Measurements from ENCODE around the gene GATA2.
A peak's percentile ranks its signal among the peaks of the same experiment; 100 is the strongest.

The GATA2 gene

DNA sequence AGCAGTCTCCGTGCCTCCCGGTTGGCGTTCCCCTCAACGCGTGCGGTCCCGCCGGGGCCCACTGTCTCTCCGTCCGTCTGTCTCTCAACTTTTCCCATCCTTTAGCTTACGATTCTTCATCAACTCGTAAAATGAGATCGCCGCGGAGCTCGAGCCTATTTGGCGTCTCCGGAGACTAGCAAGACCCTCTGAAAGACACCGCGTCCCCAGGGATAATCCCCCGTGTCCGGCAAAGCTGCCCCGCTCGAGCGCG, 3.4 kb downstream of the GATA2 start:
- Histone ChIP-seq H3K9me3 (ENCODE audit: control insufficient read depth, low read length) (no peaks in the 10 kb centered on the region), H3K27ac (ENCODE audit: insufficient read depth, low read length, poor library complexity, severe bottlenecking) (no peak overlapping the region), H3K4me3 (ENCODE audit: insufficient read depth, low read depth, low read length, poor library complexity, severe bottlenecking) (peak overlapping the region; percentile 64), H3K27me3 (replicated peaks; ENCODE audit: control insufficient read depth, insufficient read depth, low read length, poor library complexity, severe bottlenecking) (peaks cover 85% of the 10 kb centered on the region), H3K36me3 (ENCODE audit: control insufficient read depth, insufficient read depth, low read length) (no peaks in the 10 kb centered on the region), H3K4me1 (ENCODE audit: control insufficient read depth, insufficient read depth, low read length, poor library complexity, severe bottlenecking) (peaks cover 64% of the 10 kb centered on the region)
- DNase-seq = no peak

DNA sequence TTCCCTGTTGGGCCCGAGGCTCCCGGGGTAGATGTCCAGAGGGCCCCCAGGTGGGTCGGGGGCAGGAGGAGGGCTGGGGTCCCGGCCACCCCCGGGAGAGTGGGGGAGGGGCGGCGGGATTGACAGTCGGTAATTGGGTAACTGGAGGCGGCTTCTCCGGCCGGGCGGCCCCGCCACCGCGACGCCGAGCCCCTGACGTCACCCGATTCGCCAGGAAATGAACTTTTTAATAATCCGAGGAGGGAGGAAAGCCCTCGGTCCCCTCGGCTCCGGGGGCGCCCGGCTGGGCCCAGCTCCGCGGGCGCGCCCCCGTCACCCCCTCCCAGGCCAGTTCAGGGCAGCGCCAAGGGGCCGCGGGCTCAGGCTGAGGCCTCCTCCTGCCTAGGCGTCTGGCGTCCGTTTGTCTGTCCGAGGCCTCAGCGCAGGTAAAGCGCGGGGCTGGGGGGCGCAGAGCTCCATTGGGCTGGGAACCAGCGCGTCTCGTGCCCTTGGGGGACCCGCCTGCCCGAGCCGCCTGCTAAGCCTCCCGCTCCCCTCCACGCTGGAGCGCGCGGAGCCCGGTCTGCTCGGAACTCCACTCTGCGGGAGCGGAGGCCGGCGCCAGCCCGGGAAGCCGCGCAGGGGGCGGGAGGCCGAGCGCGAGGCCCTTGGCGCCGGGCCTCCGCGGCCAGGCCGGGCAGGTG, 3.9 kb downstream of the GATA2 start:
- H3K4me3 ChIP-seq (ENCODE audit: insufficient read depth, low read depth, low read length, poor library complexity, severe bottlenecking) = peak overlapping the region; percentile 64

DNA sequence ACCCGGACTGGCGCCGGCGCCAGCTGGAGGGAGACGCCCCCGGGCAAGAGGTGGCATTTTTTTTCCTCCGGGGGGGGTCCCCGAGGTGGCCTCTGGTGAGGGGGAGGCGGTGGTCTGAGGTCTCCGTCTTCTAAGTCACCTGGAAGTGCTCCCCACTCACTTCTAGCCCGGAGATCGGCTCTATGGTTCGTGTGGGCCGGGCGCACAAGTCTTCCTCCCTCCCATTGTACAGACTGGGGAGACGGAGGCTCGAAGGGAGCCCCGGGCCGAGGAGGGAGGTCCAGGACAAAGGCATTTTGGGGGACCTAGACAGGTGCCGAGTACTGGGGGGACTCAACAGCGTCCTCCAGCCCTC, 4.4 kb downstream of the GATA2 start:
- H3K36me3 ChIP-seq (ENCODE audit: control insufficient read depth, insufficient read depth, low read length) = no peaks in the 10 kb centered on the region
- DNase-seq = no peak
- H3K9me3 ChIP-seq (ENCODE audit: control insufficient read depth, low read length) = no peaks in the 10 kb centered on the region
- peaks cover 91% of the 10 kb centered on the region for H3K27me3 ChIP-seq (replicated peaks; ENCODE audit: control insufficient read depth, insufficient read depth, low read length, poor library complexity, severe bottlenecking)
- H3K4me1 ChIP-seq (ENCODE audit: control insufficient read depth, insufficient read depth, low read length, poor library complexity, severe bottlenecking) = peaks cover 64% of the 10 kb centered on the region
- peak overlapping the region; percentile 64 for H3K4me3 ChIP-seq (ENCODE audit: insufficient read depth, low read depth, low read length, poor library complexity, severe bottlenecking)
- H3K27ac ChIP-seq (ENCODE audit: insufficient read depth, low read length, poor library complexity, severe bottlenecking) = no peak overlapping the region

More for the DNA sequence above, 3.9 kb downstream of the GATA2 start:
- no peak for DNase-seq
- Histone ChIP-seq H3K4me1 (ENCODE audit: control insufficient read depth, insufficient read depth, low read length, poor library complexity, severe bottlenecking) (peaks cover 64% of the 10 kb centered on the region), H3K27me3 (replicated peaks; ENCODE audit: control insufficient read depth, insufficient read depth, low read length, poor library complexity, severe bottlenecking) (peaks cover 89% of the 10 kb centered on the region), H3K9me3 (ENCODE audit: control insufficient read depth, low read length) (no peaks in the 10 kb centered on the region), H3K27ac (ENCODE audit: insufficient read depth, low read length, poor library complexity, severe bottlenecking) (no peak overlapping the region), H3K36me3 (ENCODE audit: control insufficient read depth, insufficient read depth, low read length) (no peaks in the 10 kb centered on the region)

DNA sequence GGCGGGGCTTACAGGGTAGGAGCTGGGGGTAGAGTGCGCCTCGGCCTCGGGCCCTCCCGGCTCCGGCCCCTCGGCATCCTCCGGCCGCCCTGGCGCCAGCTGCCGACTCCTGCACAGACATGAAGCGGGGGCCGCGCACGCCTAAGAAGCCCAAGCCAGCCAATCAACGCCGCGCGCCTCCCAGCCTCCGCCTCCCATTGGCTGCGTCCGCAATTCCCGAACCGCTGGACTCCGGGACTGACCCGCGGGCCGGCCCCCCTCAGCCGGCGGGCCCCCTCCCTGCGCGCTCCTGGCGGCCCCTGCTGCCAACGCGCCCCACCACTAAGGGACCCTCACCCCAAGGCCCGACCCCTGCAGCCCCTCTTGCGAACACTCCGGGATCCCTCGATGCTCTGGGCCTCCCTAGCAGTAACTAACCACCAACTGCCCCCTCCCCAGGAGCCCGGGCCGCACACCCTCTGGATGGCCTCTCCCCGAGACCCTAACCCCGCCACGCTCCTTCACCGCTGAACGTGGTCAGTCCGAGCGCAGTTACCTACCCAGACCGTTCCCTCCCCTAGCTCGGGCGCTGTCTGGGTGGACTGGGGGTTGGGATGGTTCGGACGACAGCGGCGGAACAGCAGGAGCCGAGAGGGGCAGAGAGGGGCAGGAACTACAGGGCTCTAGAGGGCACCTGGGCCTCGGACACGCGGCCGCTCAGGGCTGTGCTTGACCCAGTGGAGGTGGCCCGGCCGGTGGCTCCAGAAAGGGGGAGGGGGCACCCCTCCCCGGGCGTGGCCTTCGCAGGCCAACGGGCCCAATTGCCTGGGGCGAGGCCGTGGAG, 5.0 kb downstream of the GATA2 start:
- peaks cover 65% of the 10 kb centered on the region for H3K4me1 ChIP-seq (ENCODE audit: control insufficient read depth, insufficient read depth, low read length, poor library complexity, severe bottlenecking)
- no peak for DNase-seq
- peaks cover 91% of the 10 kb centered on the region for H3K27me3 ChIP-seq (replicated peaks; ENCODE audit: control insufficient read depth, insufficient read depth, low read length, poor library complexity, severe bottlenecking)
- no peaks in the 10 kb centered on the region for H3K36me3 ChIP-seq (ENCODE audit: control insufficient read depth, insufficient read depth, low read length)
- no peak overlapping the region for H3K27ac ChIP-seq (ENCODE audit: insufficient read depth, low read length, poor library complexity, severe bottlenecking)
- H3K9me3 ChIP-seq (ENCODE audit: control insufficient read depth, low read length) = no peaks in the 10 kb centered on the region
- peak overlapping the region; percentile 64 for H3K4me3 ChIP-seq (ENCODE audit: insufficient read depth, low read depth, low read length, poor library complexity, severe bottlenecking)

DNA sequence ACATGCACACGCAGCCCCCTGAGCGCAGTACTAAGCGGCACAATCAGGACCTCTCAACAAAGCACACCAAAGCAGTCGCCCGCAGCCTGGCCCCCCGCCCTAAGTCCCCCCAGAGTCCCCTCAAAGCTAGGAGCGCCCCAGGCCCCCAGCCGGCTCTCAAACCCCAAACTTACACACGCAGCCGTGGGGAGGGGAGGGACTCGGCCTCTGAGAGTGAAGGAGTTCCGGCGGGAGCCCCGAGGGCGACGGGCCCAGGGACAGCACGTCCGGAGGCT, 5.5 kb downstream of the GATA2 start:
- Histone ChIP-seq H3K4me1 (ENCODE audit: control insufficient read depth, insufficient read depth, low read length, poor library complexity, severe bottlenecking) (peaks cover 64% of the 10 kb centered on the region), H3K27me3 (replicated peaks; ENCODE audit: control insufficient read depth, insufficient read depth, low read length, poor library complexity, severe bottlenecking) (peaks cover 90% of the 10 kb centered on the region), H3K9me3 (ENCODE audit: control insufficient read depth, low read length) (no peaks in the 10 kb centered on the region), H3K36me3 (ENCODE audit: control insufficient read depth, insufficient read depth, low read length) (no peaks in the 10 kb centered on the region), H3K4me3 (ENCODE audit: insufficient read depth, low read depth, low read length, poor library complexity, severe bottlenecking) (peak overlapping the region; percentile 64), H3K27ac (ENCODE audit: insufficient read depth, low read length, poor library complexity, severe bottlenecking) (no peak overlapping the region)
- DNase-seq = no peak

DNA sequence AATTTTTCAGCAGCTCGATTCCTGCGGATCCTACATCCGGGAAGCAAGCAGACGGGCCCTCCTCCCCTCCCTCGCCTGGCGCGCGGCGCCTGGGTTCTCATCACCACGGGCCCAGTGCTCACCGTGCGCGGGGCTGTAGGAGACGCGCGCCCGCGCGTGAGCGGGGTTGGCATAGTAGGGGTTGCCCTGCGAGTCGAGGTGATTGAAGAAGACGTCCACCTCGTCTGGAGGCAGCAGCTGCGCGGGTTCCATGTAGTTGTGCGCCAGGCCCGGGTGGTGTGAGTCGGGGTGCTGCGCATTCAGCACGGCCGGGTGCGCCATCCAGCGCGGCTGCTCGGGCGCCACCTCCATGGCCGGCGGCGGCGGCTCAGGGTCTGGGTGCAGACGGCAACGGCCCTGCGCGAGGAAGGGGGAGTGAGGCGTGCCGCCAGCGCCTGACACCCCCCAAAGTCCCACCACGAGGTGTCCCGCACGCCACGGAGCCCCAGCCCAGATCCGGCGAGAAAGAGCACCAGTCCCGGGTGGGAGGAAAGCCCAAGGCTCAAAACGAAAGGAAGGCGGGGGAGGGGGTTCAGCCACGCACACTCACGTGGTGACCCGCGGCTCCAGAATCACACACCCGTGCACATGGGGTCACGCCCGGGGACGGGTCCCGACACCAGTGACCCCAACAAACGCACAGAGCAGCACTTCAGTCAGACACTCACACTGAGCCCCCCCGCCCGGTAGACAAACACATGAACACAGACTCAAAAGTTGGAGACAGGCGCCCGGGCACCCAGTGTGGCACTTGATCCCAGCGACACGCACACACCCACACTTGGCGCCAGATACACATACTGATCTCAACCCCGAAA, 6.1 kb downstream of the GATA2 start:
- H3K4me1 ChIP-seq (ENCODE audit: control insufficient read depth, insufficient read depth, low read length, poor library complexity, severe bottlenecking) = peaks cover 58% of the 10 kb centered on the region
- H3K36me3 ChIP-seq (ENCODE audit: control insufficient read depth, insufficient read depth, low read length) = no peaks in the 10 kb centered on the region
- peak overlapping the region; percentile 64 for H3K4me3 ChIP-seq (ENCODE audit: insufficient read depth, low read depth, low read length, poor library complexity, severe bottlenecking)
- H3K9me3 ChIP-seq (ENCODE audit: control insufficient read depth, low read length) = no peaks in the 10 kb centered on the region
- DNase-seq = no peak
- peaks cover 90% of the 10 kb centered on the region for H3K27me3 ChIP-seq (replicated peaks; ENCODE audit: control insufficient read depth, insufficient read depth, low read length, poor library complexity, severe bottlenecking)
- H3K27ac ChIP-seq (ENCODE audit: insufficient read depth, low read length, poor library complexity, severe bottlenecking) = no peak overlapping the region

DNA sequence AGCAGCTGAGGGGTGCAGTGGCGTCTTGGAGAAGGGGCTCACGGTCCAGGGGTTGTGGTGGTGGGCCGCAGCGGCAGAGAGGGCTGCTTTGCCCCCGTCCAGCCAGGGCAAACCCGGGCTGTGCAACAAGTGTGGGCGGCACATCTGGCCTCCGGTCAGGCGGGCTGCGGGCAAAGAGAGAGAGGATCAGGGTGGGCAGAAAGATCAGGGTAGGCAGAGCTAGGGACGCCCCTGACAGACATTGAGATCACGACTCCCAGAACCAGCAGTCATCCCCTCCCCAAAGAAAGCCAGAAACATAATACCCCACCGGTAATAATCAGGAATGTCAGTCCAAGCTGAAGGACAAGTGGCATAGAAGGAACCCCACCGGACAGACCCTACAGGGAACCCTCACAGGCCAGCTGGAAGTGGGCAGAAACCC, 6.8 kb downstream of the GATA2 start:
- Histone ChIP-seq H3K4me3 (ENCODE audit: insufficient read depth, low read depth, low read length, poor library complexity, severe bottlenecking) (peak overlapping the region; percentile 64), H3K27me3 (replicated peaks; ENCODE audit: control insufficient read depth, insufficient read depth, low read length, poor library complexity, severe bottlenecking) (peaks cover 88% of the 10 kb centered on the region), H3K9me3 (ENCODE audit: control insufficient read depth, low read length) (no peaks in the 10 kb centered on the region), H3K4me1 (ENCODE audit: control insufficient read depth, insufficient read depth, low read length, poor library complexity, severe bottlenecking) (peaks cover 54% of the 10 kb centered on the region), H3K27ac (ENCODE audit: insufficient read depth, low read length, poor library complexity, severe bottlenecking) (no peak overlapping the region), H3K36me3 (ENCODE audit: control insufficient read depth, insufficient read depth, low read length) (no peaks in the 10 kb centered on the region)
- no peak for DNase-seq

DNA sequence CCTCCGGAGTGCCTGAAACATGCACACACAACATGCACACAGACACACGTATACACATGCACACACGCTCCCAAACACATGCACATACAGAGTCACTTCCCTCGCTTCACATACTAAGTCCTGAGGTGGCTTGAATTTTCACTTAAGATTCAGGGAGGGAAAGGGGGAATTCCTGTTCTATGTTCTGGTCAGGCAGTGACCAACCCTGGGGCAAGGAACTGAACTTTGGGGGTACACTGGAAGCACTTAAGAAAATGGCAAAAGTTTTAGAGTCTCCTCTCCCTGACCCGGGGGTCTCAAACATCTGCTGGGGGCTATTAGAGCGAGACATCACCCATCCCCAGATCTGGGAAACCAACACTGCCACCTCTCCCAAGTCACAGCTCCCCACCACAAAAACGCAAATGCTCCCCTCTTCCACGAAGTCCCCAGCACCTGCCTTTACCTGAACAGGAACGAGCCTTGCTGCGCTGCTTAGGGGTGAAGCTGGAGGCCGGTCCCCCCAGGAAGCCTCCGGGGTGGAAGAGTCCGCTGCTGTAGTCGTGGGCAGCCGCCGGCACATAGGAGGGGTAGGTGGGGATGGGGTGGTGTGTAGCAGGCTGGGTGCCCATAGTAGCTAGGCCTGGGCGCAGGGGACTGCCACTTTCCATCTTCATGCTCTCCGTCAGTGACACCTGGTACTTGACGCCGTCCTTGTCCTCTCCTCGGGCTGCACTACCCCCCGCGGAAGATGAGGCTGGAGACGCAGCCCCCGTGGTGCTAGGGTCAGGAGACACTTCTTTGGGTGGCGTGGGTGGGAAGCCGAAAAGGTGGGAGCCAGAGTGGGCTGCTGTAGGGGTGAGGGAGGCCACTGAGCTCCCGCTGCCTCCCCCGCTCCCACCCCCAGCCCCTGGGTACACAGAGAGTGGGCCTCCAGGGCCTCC, 7.5 kb downstream of the GATA2 start:
- peaks cover 85% of the 10 kb centered on the region for H3K27me3 ChIP-seq (replicated peaks; ENCODE audit: control insufficient read depth, insufficient read depth, low read length, poor library complexity, severe bottlenecking)
- no peak for DNase-seq
- no peak overlapping the region for H3K4me3 ChIP-seq (ENCODE audit: insufficient read depth, low read depth, low read length, poor library complexity, severe bottlenecking)
- H3K36me3 ChIP-seq (ENCODE audit: control insufficient read depth, insufficient read depth, low read length) = no peaks in the 10 kb centered on the region
- no peaks in the 10 kb centered on the region for H3K9me3 ChIP-seq (ENCODE audit: control insufficient read depth, low read length)
- H3K27ac ChIP-seq (ENCODE audit: insufficient read depth, low read length, poor library complexity, severe bottlenecking) = no peak overlapping the region
- peaks cover 53% of the 10 kb centered on the region for H3K4me1 ChIP-seq (ENCODE audit: control insufficient read depth, insufficient read depth, low read length, poor library complexity, severe bottlenecking)

DNA sequence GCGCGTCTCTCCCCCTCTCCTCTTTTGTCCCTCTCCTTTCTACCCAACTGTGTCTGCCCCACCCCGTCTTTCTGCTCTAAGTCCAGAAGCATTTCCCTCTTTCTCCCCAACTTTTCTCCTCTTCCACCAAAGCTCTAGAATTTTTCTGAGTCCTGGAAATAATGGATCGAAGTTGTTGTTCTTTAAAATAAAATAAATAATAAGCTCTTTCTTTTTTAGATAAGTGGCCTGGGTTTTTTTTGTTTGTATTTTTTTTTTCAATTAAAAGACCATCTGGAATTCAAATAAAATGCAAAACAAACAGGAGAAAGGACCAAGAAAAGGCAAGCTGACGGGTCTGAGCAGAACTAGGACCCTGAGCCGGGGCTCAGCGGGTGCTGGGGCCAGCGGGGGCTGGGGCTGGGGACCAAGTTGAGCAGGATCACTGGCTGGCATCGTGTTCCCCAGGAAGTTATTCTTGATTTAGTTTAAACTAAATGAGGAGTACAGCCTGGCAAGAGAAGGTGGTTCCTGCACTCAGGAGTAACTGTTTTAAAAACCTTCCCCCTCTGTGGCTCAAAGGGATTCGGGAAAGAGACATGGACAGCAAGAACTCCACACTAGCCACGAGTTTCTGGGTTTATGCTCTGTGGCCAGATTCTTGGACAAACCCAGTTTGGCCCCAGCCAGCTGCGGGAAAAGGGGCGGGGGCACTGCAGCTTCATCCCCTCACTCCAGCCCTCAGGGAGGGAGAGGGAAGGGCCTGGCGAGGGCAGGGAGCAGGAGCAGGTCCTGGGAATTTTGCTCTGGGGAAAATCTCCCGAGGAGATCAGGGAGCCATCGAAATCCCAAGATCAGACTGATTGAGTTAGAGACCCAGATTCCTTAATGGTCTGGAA, 8.4 kb downstream of the GATA2 start:
- no peak overlapping the region for H3K4me3 ChIP-seq (ENCODE audit: insufficient read depth, low read depth, low read length, poor library complexity, severe bottlenecking)
- DNase-seq = no peak
- H3K27ac ChIP-seq (ENCODE audit: insufficient read depth, low read length, poor library complexity, severe bottlenecking) = no peak overlapping the region
- H3K27me3 ChIP-seq (replicated peaks; ENCODE audit: control insufficient read depth, insufficient read depth, low read length, poor library complexity, severe bottlenecking) = peaks cover 76% of the 10 kb centered on the region
- no peaks in the 10 kb centered on the region for H3K9me3 ChIP-seq (ENCODE audit: control insufficient read depth, low read length)
- H3K36me3 ChIP-seq (ENCODE audit: control insufficient read depth, insufficient read depth, low read length) = no peaks in the 10 kb centered on the region
- H3K4me1 ChIP-seq (ENCODE audit: control insufficient read depth, insufficient read depth, low read length, poor library complexity, severe bottlenecking) = peaks cover 44% of the 10 kb centered on the region

All from effector memory CD4-positive, alpha-beta T cell (primary cell).